HFFc6 (cell line): Measurements from ENCODE around the gene HCK. TPM values are rescaled to one million over a fixed set of nuclear protein-coding genes. Genes with fewer than 3 reads are reported as not detected.
"Not testable (repeated sequence)": the region's sequence is repeated elsewhere in the genome, so short reads cannot be mapped to it uniquely, and the experiment has no call there.

ENCODE experiments used
- DNase-seq: peaks from one replicate; pipeline ENCODE4 v3.0.0-alpha.2; 2018
- H3K27ac Mint-ChIP-seq: 2 replicates; pipeline ENCODE4 v1.8.0; 2020; ENCODE audit warnings: mild to moderate bottlenecking, mixed read lengths
- H3K27me3 Mint-ChIP-seq: 2 replicates; pipeline ENCODE4 v1.8.0; 2021; ENCODE audit warnings: mild to moderate bottlenecking, moderate library complexity, mixed read lengths; ENCODE audit not compliant: insufficient read depth
- H3K36me3 Mint-ChIP-seq: 2 replicates; pipeline ENCODE4 v1.8.0; 2021; ENCODE audit warnings: low read depth, mixed read lengths
- H3K4me1 Mint-ChIP-seq: 2 replicates; pipeline ENCODE4 v1.8.0; 2020; ENCODE audit warnings: low read depth, mixed read lengths
- H3K4me3 Mint-ChIP-seq: 2 replicates; pipeline ENCODE4 v1.8.0; 2020; ENCODE audit warnings: mild to moderate bottlenecking, moderate library complexity, mixed read lengths
- H3K9me3 Mint-ChIP-seq: 2 replicates; pipeline ENCODE4 v1.8.0; 2020; ENCODE audit warnings: mild to moderate bottlenecking, mixed read lengths
- total RNA-seq, 6 experiments: library from RNA; stranded (reverse); fragmentation: NEBNext Ultra II Directional; extraction: Animal tissue kit (Norgen Biotek cat#: 25700); gene quantifications; 2 replicates in 1 of 6; 3 replicates in 5 of 6; pipeline ENCODE4 v1.2.3, GENCODE V29; 2021
- TF ChIP-seq, protein P1 (sequence below): fragments of 200-600 bp; sonication (generic); IDR thresholded peaks from 2 replicates; pipeline ENCODE4 v1.5.0; 2021; ENCODE audit warnings: antibody characterized with exemption, mild to moderate bottlenecking

The HCK gene
- total RNA-seq, 6 experiments from 2014 or later, result not detected

DNA sequence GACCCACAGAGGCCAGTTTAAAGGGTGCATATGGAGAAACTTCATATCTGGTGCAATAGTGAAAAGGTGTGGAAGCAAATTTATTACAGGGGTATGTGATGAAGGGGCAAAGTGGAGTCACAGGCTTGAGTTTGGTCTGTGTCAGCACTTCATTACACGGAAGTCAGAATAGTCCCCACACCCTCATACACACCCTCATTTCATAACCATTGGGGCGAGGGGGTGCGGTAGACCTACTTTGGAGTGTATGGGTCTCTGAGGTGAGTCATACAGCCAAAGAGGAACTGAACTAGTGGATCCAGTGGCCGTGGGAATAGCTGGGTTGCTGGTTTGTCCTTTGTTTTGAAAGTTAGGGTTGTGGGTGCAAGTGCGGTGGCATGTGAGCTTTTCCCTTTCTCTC, 60.8 kb downstream of the HCK start:
- peaks cover 18% of the 10 kb centered on the region for H3K36me3 Mint-ChIP-seq
- no peak for DNase-seq
- H3K27me3 Mint-ChIP-seq, result no peaks in the 10 kb centered on the region
- peak overlapping the region; percentile 2; the same call in 1 of the 2 replicates for H3K27ac Mint-ChIP-seq
- H3K4me1 Mint-ChIP-seq, result peaks cover 58% of the 10 kb centered on the region
- H3K4me3 Mint-ChIP-seq, result no peak overlapping the region
- TF ChIP-seq, protein P1, sequence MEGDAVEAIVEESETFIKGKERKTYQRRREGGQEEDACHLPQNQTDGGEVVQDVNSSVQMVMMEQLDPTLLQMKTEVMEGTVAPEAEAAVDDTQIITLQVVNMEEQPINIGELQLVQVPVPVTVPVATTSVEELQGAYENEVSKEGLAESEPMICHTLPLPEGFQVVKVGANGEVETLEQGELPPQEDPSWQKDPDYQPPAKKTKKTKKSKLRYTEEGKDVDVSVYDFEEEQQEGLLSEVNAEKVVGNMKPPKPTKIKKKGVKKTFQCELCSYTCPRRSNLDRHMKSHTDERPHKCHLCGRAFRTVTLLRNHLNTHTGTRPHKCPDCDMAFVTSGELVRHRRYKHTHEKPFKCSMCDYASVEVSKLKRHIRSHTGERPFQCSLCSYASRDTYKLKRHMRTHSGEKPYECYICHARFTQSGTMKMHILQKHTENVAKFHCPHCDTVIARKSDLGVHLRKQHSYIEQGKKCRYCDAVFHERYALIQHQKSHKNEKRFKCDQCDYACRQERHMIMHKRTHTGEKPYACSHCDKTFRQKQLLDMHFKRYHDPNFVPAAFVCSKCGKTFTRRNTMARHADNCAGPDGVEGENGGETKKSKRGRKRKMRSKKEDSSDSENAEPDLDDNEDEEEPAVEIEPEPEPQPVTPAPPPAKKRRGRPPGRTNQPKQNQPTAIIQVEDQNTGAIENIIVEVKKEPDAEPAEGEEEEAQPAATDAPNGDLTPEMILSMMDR, result no peak
- no peaks in the 10 kb centered on the region for H3K9me3 Mint-ChIP-seq

DNA sequence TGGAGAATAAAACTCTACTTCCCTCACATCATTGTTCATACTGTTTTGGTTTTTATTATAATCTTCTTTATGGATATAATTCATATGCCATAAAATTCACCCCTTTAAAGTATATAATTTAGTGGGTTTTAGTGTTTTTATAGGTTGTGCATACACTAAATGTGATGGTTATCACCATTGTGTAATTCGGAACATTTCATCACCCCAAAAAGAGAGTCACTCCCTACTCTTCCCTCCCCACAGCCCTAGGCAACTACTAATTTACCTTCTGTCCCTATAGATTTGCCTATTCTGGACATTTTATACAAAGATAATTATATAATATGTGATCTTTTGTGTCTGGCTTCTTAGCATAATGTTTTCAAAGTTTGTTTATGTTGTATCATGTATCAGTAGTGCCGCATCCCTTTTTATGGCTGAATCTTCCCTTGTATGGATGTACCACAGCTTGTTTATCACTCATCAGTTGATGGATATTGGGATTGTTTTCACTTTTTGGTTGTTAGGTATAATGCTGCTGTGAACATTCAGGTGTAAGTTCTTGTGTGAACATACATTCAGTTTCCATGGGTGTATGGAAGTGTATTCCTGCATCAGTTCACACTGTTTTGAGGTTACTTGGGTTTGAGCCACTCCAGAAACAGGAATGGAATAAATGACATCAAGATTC, 61.7 kb downstream of the HCK start:
- Mint-ChIP-seq H3K27me3 (no peaks in the 10 kb centered on the region), H3K36me3 (peaks cover 18% of the 10 kb centered on the region), H3K9me3 (no peaks in the 10 kb centered on the region), H3K4me1 (peaks cover 58% of the 10 kb centered on the region), H3K4me3 (no peak overlapping the region), H3K27ac (0 out of 2 replicates have a peak overlapping the region, but pooled peaks have one; percentile 6)
- TF ChIP-seq, protein P1, result no peak
- no peak for DNase-seq

DNA sequence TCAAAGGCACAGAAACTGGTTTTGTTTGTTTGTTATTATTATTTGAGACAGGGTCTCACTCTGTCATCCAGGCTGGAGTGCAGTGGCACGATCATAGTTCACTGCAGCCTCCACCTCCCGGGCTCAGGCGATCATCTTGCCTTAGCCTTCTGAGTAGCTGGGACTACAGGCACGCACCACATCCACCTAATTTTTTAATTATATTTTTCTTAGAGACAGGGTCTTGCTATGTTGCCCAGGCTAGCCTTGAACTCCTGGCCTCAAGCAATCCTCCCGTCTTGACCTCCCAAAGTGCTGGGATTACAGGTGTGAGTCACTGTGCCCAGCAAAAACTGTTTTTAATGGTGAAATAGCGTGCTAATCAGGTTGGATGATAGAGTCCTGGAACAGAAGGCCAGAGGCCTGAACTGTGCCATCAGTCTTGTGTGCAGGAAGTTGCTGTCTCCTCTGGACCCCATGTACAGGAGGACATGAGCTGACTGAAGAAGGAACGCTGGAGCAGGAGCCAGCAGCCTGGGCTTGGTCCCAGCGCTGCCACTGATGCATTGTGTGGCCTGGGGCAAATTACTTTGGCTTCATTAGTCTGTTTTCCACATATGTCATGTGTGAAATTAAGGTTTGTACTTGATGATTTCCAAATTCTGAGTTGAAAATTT, 62.4 kb downstream of the HCK start:
- Mint-ChIP-seq H3K27ac (peak overlapping the region; percentile 32; the same call in 1 of the 2 replicates), H3K9me3 (no peaks in the 10 kb centered on the region), H3K4me3 (no peak overlapping the region), H3K27me3 (no peaks in the 10 kb centered on the region), H3K36me3 (peaks cover 18% of the 10 kb centered on the region), H3K4me1 (peaks cover 58% of the 10 kb centered on the region)
- TF ChIP-seq, protein P1, result no peak
- DNase-seq, result peak; percentile 28

DNA sequence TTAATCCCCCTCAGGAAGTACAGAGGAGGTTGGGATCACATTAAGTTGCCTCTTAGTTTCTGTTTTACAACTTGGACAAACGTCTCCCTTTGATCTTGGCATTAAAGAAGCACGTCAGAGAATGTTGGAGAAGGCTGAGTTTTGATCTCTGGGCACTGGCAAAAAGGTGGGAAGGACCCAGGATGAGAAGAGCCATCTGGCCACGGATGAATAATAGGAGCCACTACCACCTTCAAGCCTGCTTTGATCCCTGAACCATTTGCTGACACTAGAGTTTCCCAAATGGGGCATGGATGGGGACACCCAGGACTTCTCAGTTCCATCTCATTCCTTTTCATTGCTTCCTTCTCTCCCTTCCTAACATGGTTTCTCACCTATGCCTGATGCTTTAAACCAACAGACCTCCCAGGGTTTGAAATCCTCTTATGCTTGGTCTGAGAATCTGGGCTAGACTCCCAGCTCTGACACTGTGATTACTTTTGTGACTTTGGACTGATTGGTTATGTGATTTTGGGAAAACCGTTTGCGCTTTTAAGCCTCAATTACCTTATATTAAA, 63.2 kb downstream of the HCK start:
- TF ChIP-seq, protein P1, result no peak
- no peaks in the 10 kb centered on the region for H3K27me3 Mint-ChIP-seq
- H3K36me3 Mint-ChIP-seq, result peaks cover 13% of the 10 kb centered on the region
- DNase-seq, result no peak
- no peaks in the 10 kb centered on the region for H3K9me3 Mint-ChIP-seq
- H3K27ac Mint-ChIP-seq, result peak overlapping the region; percentile 32; the same call in 1 of the 2 replicates
- H3K4me3 Mint-ChIP-seq, result no peak overlapping the region
- peaks cover 57% of the 10 kb centered on the region for H3K4me1 Mint-ChIP-seq

DNA sequence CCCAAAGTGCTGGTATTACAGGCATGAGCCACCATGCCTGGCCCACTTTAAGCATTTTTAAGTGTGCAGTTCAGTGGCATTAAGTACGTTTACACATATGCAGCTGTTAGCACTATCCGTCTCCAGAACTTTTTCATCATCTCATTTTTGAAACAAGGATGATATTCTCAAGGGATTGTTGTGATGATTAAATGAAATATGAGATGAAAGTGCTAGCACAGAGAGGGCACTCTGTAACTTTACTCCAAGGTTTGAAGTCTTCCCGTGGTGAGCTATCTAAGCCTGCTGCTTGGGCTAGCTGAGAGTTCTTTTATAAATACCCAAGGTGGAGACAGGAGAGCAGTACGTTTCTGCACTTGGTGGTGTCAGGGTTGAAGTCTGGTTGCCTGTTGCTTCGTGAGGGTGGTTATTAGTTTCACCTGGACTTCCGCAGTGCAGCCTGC, 64.1 kb downstream of the HCK start:
- DNase-seq, result no peak
- H3K27me3 Mint-ChIP-seq, result no peaks in the 10 kb centered on the region
- no peak overlapping the region for H3K4me3 Mint-ChIP-seq
- peaks cover 12% of the 10 kb centered on the region for H3K36me3 Mint-ChIP-seq
- H3K27ac Mint-ChIP-seq, result peak overlapping the region; percentile 1; the same call in 1 of the 2 replicates
- peaks cover 49% of the 10 kb centered on the region for H3K4me1 Mint-ChIP-seq
- no peaks in the 10 kb centered on the region for H3K9me3 Mint-ChIP-seq
- TF ChIP-seq, protein P1, result no peak

- DNase-seq, H3K4me3 Mint-ChIP-seq, H3K27me3 Mint-ChIP-seq, H3K9me3 Mint-ChIP-seq, H3K27ac Mint-ChIP-seq, H3K36me3 Mint-ChIP-seq: not testable (repeated sequence)
- H3K4me1 Mint-ChIP-seq, result peaks cover 42% of the 10 kb centered on the region
Measured at GRCh38 chr20:32116796-32117195, 64.8 kb downstream of the HCK start.

- peaks cover 28% of the 10 kb centered on the region for H3K4me1 Mint-ChIP-seq
- not testable (repeated sequence) for DNase-seq, H3K36me3 Mint-ChIP-seq
Measured at GRCh38 chr20:32118427-32118826, 66.4 kb downstream of the HCK start.

More at GRCh38 chr20:32118427-32118826, 66.4 kb downstream of the HCK start:
- not testable (repeated sequence) for H3K4me3 Mint-ChIP-seq, H3K9me3 Mint-ChIP-seq, H3K27me3 Mint-ChIP-seq, H3K27ac Mint-ChIP-seq
